C4-2B (cell line): ENCODE data around the gene MCM3.

Experiments
- ZFX ChIP-seq: fragments of 450-650 bp; IDR thresholded peaks from 2 replicates; pipeline ENCODE4 v1.6.1; 2017
- TF ChIP-seq, protein P1 (sequence below): fragments of 450-650 bp; conservative IDR thresholded peaks from 2 replicates; pipeline ENCODE4 v1.5.1; 2017; ENCODE audit warnings: mild to moderate bottlenecking

GRCh38 chr6:52215787-52216186 is 68.8 kb downstream of the MCM3 start:
- TF ChIP-seq, protein P1, sequence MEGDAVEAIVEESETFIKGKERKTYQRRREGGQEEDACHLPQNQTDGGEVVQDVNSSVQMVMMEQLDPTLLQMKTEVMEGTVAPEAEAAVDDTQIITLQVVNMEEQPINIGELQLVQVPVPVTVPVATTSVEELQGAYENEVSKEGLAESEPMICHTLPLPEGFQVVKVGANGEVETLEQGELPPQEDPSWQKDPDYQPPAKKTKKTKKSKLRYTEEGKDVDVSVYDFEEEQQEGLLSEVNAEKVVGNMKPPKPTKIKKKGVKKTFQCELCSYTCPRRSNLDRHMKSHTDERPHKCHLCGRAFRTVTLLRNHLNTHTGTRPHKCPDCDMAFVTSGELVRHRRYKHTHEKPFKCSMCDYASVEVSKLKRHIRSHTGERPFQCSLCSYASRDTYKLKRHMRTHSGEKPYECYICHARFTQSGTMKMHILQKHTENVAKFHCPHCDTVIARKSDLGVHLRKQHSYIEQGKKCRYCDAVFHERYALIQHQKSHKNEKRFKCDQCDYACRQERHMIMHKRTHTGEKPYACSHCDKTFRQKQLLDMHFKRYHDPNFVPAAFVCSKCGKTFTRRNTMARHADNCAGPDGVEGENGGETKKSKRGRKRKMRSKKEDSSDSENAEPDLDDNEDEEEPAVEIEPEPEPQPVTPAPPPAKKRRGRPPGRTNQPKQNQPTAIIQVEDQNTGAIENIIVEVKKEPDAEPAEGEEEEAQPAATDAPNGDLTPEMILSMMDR: no peak
- no peak for TF ChIP-seq ZFX
